ENCODE measurements around the gene LRRC2. TPM values are rescaled to one million over a fixed set of nuclear protein-coding genes. Genes with fewer than 3 reads are reported as not detected.

The LRRC2 gene
- total RNA-seq, 1 donor from 2014 or later = 0.87 TPM

- DNase-seq (ENCODE audit: low spot score in 2 of 2, unreplicated experiment in 2 of 2) = no peak
- H3K27me3 Mint-ChIP-seq (ENCODE audit: low read depth) = peaks cover 12% of the 10 kb centered on the region
- no peaks in the 10 kb centered on the region for H3K36me3 Mint-ChIP-seq
- peaks cover 13% of the 10 kb centered on the region for H3K9me3 Mint-ChIP-seq
- no peak overlapping the region for H3K4me3 Mint-ChIP-seq
- no peaks in the 10 kb centered on the region for H3K4me1 Mint-ChIP-seq
- TF ChIP-seq CTCF (IDR thresholded peaks at IDR 0.05; ENCODE audit: unreplicated experiment) = no peak
- H3K27ac Mint-ChIP-seq = no peak overlapping the region
These were observed 20.7 kb upstream of the LRRC2 start for GRCh38 chr3:46586738-46587246.

GRCh38 chr3:46585799-46586693 lies 19.9 kb upstream of the LRRC2 start:
- Mint-ChIP-seq H3K36me3 (no peaks in the 10 kb centered on the region), H3K4me1 (no peaks in the 10 kb centered on the region), H3K4me3 (no peak overlapping the region), H3K9me3 (peaks cover 9% of the 10 kb centered on the region), H3K27ac (no peak overlapping the region), H3K27me3 (ENCODE audit: low read depth) (peaks cover 11% of the 10 kb centered on the region)
- no peak for TF ChIP-seq CTCF (IDR thresholded peaks at IDR 0.05; ENCODE audit: unreplicated experiment)
- no peak for DNase-seq (ENCODE audit: low spot score in 2 of 2, unreplicated experiment in 2 of 2)

- H3K36me3 Mint-ChIP-seq = no peaks in the 10 kb centered on the region
- TF ChIP-seq CTCF (IDR thresholded peaks at IDR 0.05; ENCODE audit: unreplicated experiment) = no peak
- peaks cover 4% of the 10 kb centered on the region for H3K4me1 Mint-ChIP-seq
- H3K27me3 Mint-ChIP-seq (ENCODE audit: low read depth) = peaks cover 22% of the 10 kb centered on the region
- no peak overlapping the region for H3K4me3 Mint-ChIP-seq
- DNase-seq (ENCODE audit: low spot score in 2 of 2, unreplicated experiment in 2 of 2) = no peak
- H3K27ac Mint-ChIP-seq = no peak overlapping the region
- H3K9me3 Mint-ChIP-seq = peaks cover 9% of the 10 kb centered on the region
These were observed 18.7 kb upstream of the LRRC2 start for GRCh38 chr3:46584598-46585467.

- Mint-ChIP-seq H3K36me3 (no peaks in the 10 kb centered on the region), H3K27ac (no peak overlapping the region), H3K27me3 (ENCODE audit: low read depth) (peaks cover 54% of the 10 kb centered on the region), H3K9me3 (no peaks in the 10 kb centered on the region), H3K4me1 (peaks cover 25% of the 10 kb centered on the region), H3K4me3 (no peak overlapping the region)
- no peak for DNase-seq (ENCODE audit: low spot score in 2 of 2, unreplicated experiment in 2 of 2)
- TF ChIP-seq CTCF (IDR thresholded peaks at IDR 0.05; ENCODE audit: unreplicated experiment) = no peak
These were observed 14.6 kb upstream of the LRRC2 start for GRCh38 chr3:46580675-46581074.

- no peak for DNase-seq (ENCODE audit: low spot score in 2 of 2, unreplicated experiment in 2 of 2)
- Mint-ChIP-seq H3K9me3 (no peaks in the 10 kb centered on the region), H3K27ac (no peak overlapping the region), H3K27me3 (ENCODE audit: low read depth) (peaks cover 54% of the 10 kb centered on the region), H3K4me3 (no peak overlapping the region), H3K36me3 (no peaks in the 10 kb centered on the region), H3K4me1 (peaks cover 30% of the 10 kb centered on the region)
- no peak for TF ChIP-seq CTCF (IDR thresholded peaks at IDR 0.05; ENCODE audit: unreplicated experiment)
These were observed 13.7 kb upstream of the LRRC2 start for GRCh38 chr3:46579756-46580286.
